Neural cell (in vitro differentiated cells): ENCODE data around the gene OLFM3.

Experiments
- CTCF ChIP-seq: fragments of 450-650 bp; IDR thresholded peaks from 2 replicates; pipeline ENCODE4 v1.5.1; 2014; ENCODE audit warnings: antibody characterized with exemption, mild to moderate bottlenecking, moderate library complexity; ENCODE audit not compliant: poor library complexity, severe bottlenecking
- EZH2 ChIP-seq: fragments of 200-600, 300-800 bp; shearing (Covaris generic), sonication (generic); IDR thresholded peaks from 2 replicates; pipeline ENCODE4 v1.6.1; 2014; ENCODE audit warnings: antibody characterized with exemption, low read length, borderline replicate concordance, mild to moderate bottlenecking; ENCODE audit not compliant: insufficient read depth, poor library complexity, severe bottlenecking
- MXI1 ChIP-seq: fragments of 450-650 bp; conservative IDR thresholded peaks from 2 replicates; pipeline ENCODE4 v1.6.1; 2014; ENCODE audit warnings: antibody characterized with exemption, mild to moderate bottlenecking; ENCODE audit not compliant: poor library complexity, severe bottlenecking
- POLR2AphosphoS5 ChIP-seq: IDR thresholded peaks from 2 replicates; pipeline ENCODE4 v1.6.1; 2012
- REST ChIP-seq: IDR thresholded peaks from 2 replicates; pipeline ENCODE4 v1.6.1; 2012; ENCODE audit warnings: borderline replicate concordance

GRCh38 chr1:101841824-101842223, 154.9 kb downstream of the OLFM3 start:
- no peak for TF ChIP-seq CTCF
- TF ChIP-seq EZH2 = no peak
- peak; percentile 60 for TF ChIP-seq POLR2AphosphoS5
- no peak for TF ChIP-seq MXI1
- TF ChIP-seq REST = no peak
